AG09309 (cell line): ENCODE data around the gene SERTAD4.

Experiments used
- DNase-seq: peaks from one replicate; pipeline ENCODE4 v3.0.0-alpha.2; 2010; ENCODE audit warnings: low read depth
- H3K4me3 ChIP-seq: 2 replicates; pipeline ENCODE4 v1.5.1; 2011; ENCODE audit warnings: mild to moderate bottlenecking, low read depth, low read length, moderate library complexity; ENCODE audit not compliant: control insufficient read depth
- CTCF ChIP-seq: IDR thresholded peaks from 2 replicates; pipeline ENCODE4 v1.5.1; 2011; ENCODE audit warnings: mild to moderate bottlenecking, low read depth, low read length, inconsistent platforms; ENCODE audit not compliant: insufficient read depth, control insufficient read depth; ENCODE audit errors: missing control alignments

The SERTAD4 gene

GRCh38 chr1:210257698-210258529 is 25.3 kb downstream of the SERTAD4 start:
- no peak overlapping the region for H3K4me3 ChIP-seq
- no peak for TF ChIP-seq CTCF
- DNase-seq, result no peak

GRCh38 chr1:210259561-210259960 is 27.0 kb downstream of the SERTAD4 start:
- TF ChIP-seq CTCF, result no peak
- H3K4me3 ChIP-seq, result no peak overlapping the region
- DNase-seq, result peak; percentile 79

GRCh38 chr1:210260096-210260495 is 27.5 kb downstream of the SERTAD4 start:
- DNase-seq, result no peak
- no peak for TF ChIP-seq CTCF
- H3K4me3 ChIP-seq, result no peak overlapping the region

GRCh38 chr1:210262167-210262896 is 29.7 kb downstream of the SERTAD4 start:
- no peak for TF ChIP-seq CTCF
- no peak overlapping the region for H3K4me3 ChIP-seq
- DNase-seq, result peak; percentile 63

- no peak overlapping the region for H3K4me3 ChIP-seq
- peak; percentile 63 for DNase-seq
- TF ChIP-seq CTCF, result no peak
These were observed 30.3 kb downstream of the SERTAD4 start for GRCh38 chr1:210262897-210263272.

GRCh38 chr1:210263963-210264362 is 31.4 kb downstream of the SERTAD4 start:
- no peak for TF ChIP-seq CTCF
- no peak for DNase-seq
- no peak overlapping the region for H3K4me3 ChIP-seq
